Measurements from ENCODE around the gene NOVA2.
A peak's percentile ranks its signal among the peaks of the same experiment; 100 is the strongest.

NOVA2 gene

DNA sequence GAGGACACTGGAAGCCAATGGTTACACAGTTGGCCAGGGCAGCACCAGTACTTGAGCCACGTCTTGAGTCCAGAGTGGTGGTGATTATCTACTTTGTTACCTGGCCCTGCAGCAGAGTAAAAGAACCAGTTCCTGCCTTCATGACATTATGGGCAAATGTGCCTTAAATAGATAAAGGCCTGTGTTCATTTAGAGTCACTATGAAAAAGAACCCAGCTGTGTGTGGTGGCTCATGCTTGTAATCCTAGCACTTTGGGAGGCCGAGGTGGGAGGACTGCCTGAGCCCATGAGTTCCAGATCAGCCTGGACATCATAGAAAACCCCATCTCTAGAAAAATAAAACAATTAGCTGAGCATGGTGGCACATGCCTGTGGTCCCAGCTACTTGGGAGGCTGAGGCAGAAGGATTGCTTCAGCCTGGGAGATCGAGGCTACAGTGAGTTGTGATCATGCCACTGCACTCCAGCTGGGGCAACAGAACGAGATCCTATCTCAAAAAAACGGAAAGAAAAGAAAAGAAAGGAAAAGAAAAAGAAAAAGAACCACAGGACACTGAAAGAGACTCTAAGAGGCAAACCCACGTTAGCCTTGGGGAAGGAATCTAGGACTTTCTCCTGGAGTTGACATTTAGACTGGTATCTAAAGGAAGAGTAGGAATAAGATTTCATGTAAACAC, 84.3 kb downstream of the NOVA2 start:
- DNase-seq: no peak

GRCh38 chr19:45887200-45887710, 86.4 kb downstream of the NOVA2 start:
- no peak for DNase-seq

GRCh38 chr19:45886427-45887199, 87.1 kb downstream of the NOVA2 start:
- DNase-seq: peak; percentile 88

GRCh38 chr19:45885556-45886426, 87.9 kb downstream of the NOVA2 start, which contains the start of gene IRF2BP1:
IRF2BP1 (minus strand) TSS chr19:45886141; CDS start chr19:45885774, 367 bp downstream.
- DNase-seq: peak; percentile 89

DNA sequence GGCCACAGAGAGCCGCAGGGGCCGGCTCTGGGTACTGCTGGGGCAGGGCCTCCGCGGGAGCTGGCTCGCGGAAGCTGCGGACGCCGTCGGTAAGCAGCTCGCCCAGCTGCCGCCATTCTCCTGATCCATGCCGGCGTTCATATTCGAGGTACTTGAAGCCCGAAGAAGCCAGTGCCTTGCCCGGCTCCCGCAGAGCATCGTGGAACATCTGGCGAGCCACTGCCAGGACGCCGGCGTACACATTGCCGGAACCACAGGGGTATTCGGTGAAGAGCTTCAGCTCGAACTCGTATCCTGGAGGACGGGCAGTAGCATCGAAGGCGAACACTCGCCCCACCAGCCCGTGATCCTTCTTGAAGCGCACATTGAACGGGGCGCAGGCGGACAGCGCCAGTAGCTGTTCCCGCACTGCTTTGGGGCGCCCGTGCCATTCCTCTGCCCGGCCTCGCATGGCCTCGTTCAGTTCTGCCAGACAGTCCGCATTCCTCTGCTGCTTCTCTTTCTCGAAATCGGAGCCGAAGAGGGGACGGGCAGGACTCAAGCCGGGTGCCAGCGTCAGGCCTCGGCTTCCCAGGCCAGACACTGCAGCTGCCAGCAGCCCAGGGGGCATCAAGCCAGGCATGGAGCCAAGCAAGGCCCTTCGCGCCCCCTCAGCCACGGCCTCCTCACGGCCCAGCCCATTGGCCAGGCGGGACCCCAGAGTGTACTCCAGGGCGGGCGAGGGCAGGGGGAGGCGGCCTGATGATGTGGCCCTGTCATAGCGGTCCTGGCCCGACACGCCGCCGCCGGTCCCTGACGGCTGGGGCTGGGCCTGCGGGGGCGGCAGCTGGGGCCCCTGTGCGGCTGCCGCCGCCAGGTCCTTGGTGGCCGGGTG, 88.7 kb downstream of the NOVA2 start:
- DNase-seq: peak; percentile 13

DNA sequence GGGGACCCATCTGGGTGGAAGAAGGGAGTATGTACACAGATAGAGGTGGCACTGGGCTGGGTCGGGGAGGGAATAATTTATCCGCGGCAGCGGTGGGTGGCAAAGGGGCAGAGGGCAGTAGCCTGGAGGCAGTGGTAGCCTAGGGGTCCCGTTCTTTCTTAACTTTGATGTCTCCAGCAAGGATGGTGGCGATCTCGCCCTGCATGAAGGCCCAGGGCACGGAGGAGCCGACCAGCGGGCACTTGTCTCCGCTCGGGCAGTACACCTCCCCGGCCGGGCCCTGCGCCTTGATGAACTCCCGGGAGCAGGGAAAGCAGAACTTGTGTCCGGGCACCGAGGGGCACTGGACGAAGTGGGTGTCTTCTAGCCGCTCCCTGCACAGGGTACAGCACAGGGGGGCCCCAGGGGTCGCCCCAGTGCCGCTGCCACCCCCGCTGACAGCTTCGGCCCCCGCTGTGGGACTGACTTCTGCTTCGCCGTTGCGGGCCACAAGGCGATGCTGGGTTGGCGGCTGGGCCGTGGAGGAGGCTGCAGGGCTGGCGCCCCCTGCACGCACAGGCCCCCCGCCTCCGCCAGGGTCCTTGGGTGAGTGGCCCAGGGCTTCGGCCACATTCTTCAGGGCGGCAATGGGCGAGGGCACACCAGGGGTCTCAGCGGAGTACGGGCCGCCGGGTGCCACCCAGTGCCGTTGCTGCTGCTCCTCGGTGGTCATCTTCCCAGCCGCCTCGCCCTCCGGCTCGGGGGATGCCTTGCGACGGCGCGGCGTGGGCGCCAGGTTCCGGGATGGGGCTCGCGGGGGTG, 89.6 kb downstream of the NOVA2 start:
- no peak for DNase-seq

All from NCI-H2171 (cell line).